Measurements from ENCODE around the gene RANBP17.
"Not testable (repeated sequence)": the region's sequence is repeated elsewhere in the genome, so short reads cannot be mapped to it uniquely, and the experiment has no call there.

The RANBP17 gene

DNA sequence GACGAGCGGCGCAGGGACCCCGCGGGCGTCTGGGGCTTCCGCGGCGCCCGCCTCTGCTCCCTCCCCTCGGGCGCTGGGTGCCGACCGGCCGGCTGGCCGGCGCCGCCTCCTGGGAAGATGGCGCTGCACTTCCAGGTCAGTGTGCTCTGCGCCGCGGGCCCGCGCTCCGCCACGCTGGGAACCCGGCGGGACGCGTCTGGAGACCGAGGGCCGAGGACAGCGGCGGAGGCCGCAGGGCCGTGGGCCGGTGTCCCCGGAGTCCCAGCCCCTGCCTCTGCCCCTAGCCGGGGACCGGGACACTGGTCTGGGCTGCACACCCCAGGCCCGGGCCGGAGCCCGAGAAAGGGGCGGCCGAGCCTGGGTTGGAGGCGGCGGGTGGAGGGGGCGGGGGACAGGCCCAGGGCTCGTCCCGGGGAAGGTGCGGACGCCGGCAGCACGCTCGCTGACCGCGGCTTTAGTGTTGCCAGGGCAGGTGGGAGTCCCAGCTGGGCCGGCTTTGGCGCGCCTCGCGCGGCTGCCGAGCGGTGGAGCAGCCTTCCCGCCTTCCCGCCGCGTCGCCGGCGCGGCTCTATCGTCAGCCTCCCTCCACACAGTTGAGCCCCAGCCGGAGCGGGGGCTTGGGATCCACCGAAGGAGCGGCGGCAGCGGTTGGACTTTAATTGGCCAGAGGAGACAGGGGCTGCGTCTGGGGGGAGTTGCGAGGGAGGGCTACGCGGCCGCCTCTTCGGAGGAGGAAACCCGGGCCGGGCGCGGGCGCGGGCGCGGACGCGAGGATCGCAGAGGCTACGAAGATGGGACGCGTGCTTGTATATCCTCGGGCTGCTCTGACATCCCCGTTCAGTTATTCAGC is at the start of gene RANBP17:
RANBP17 (plus strand) TSS at position 102 of the 850 bp plus-strand sequence.
- no peak for DNase-seq (ENCODE audit: low read depth)

DNA sequence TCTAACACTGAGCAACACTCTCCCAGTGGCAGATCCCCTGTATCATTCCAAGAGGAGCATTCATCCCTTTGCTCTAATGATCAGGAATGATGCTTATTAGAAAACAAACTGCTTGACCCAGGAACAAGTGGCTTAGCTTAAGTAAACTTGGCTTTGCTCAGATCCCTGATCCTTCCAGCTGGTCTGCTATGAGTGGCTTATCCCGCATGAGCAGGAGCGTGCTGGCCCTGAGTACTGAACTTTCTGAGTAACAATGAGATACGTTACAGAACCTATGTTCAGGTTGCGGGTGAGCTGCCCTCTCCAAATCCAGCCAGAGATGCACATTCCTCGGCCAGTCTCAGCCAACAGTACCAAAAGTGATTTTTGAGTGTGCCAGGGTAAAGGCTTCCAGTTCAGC is 48.6 kb upstream of the RANBP17 start:
- DNase-seq (ENCODE audit: low read depth), result no peak

DNA sequence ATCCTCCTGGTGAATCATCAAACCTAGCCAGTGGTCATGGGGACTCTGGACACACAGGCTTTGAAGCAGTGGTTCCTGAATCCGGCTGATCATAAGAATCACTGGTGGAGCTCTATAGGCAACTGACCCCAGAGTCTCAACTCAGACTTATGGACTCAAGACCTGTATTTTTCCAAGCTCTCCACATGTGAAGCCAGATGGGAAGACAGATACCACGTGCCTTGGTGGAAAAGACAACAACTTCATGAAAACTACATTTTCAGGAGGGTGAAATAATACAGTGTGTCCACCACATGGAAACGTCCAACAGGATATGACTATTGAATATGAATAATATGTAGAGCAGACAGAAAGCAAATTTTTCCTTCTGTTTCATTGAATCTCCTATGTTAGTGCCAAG is 44.6 kb upstream of the RANBP17 start:
- no peak for DNase-seq (ENCODE audit: low read depth)

DNA sequence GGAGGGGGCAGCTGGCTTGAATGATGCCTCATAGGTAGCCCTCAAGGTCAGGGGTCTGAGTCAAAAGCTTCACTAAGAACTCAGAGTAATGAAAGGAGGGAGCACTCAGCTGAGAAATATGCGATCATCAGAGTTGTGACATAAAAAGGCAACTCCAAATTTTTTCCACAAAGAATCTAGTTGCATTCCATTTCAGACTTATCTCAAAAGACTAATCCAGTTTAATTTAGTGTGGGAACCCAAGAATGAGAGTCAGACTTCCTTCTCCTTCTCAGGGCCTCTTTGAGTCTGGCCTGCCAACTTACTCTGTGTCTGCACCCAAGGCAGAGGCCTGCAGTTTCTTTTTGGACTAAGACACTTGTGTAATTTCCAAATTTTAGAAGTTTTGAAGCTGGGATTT is 43.6 kb upstream of the RANBP17 start:
- peak; percentile 3 for DNase-seq (ENCODE audit: low read depth)

DNA sequence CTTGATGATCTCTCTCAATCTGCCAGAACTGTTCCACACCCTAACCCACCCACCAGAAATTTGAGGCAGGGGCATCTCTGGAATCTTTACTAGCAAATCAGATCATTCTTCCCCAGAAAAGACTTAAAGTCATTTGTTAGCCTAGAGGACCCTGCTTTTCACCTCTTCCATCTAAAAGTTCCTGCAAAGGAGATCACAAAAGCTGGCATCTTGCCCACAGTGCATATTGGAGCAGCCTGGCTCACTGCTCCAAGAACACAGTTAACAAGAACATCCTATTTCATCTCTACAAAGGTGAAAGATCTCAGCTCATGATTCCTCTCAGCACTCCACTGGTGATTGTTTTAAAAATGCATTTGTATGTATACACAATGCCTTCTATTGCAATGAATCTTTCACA is 42.0 kb upstream of the RANBP17 start:
- no peak for DNase-seq (ENCODE audit: low read depth)

DNA sequence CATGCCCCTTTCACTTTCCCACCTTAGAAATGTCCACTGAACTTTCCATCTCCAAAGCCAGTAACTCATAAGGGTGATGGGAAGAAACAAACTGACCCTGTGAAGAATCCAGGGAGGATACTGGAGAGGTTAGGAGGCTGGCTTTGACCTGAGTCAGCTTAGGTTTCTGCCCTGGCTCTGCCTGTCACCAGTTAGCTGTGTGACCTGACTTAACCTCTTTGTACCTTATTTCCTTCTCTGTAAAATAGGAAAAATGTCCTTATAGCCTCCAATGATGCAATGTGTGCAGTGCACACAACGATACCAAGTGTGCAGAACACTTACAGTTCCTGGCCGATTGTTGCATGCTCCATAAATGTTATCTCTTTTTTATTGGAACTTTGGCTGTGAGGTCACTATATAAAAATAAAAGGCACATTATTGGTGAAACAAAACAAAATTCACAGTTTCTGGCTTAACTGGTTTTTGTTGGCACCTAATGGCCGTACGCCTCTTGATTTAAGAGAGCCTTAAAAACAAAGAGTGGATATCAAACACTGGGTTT is 40.5 kb upstream of the RANBP17 start:
- no peak for DNase-seq (ENCODE audit: low read depth)

DNA sequence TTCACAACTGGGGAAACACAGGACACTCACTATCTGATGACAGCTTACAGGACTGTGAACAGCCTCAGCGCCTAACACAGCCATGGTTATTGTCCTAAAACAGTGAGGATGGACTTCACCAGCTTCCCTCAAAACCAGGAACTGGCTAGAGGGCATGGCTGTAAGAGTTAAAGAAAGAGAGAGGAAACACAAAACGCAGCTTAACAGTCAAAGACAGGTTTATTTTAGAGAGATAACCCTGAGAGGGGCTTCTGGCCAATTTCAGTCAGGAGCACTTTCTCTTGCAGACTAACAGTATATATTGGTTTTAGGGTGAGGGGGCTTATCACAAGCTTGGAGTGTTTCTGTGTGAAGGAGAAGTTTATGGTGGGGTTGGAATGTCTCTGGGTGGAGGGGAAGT is 35.7 kb upstream of the RANBP17 start:
- DNase-seq (ENCODE audit: low read depth), result no peak

DNA sequence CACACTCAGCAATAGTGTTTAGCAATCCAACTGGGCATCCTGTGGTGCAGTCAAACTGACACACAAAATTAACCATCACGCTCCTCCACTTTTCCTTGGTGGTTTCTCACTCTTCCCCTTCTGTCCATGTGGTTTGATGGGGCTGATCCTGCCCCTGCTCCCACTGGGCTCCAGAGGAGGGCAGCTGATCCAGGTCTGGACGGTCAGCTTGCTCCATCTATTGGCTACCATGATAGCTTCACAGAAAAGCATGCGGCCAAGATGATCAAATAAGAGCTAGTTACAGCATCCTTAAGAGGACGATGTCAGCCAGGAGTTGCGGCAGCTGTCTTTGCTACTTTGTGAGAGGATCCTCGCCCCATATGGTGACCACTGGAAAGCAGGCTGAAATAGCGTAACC is 29.6 kb upstream of the RANBP17 start:
- no peak for DNase-seq (ENCODE audit: low read depth)

DNA sequence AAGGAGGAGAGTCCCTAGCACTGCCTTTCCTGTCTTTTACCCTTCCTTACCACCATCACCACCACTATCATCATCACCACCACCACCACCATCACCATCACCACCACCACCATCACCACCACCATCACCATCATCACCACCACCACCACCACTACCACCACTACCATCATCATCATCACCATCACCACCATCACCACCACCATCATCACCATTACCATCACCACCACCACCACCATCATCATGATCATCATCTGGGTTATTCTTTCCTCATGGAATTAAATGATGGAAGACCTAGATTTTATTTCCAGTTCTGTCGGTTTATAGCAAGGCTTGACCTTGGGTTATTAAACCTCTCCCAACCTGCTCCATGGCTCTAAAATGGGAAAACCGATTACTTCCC is 27.8 kb upstream of the RANBP17 start:
- not testable (repeated sequence) for DNase-seq (ENCODE audit: low read depth)

DNA sequence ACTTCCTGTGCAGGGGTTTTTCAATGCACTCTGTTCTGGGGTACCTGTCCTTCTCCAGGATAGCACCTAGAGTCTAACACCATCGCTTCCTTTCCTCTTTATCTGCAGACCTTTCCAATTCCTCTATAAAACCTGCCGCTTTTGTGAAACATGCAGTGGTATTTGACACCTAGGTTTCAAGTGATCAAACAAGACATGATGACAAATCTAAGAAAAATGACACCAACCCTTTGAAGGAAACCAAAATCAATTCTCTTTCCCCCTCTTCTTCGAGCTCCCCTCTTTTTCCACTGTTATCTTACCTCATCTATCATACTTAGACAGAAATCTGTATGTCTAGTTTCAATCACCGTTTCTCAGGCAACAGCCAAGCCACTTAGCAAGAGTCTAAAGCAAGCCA is 25.6 kb upstream of the RANBP17 start:
- no peak for DNase-seq (ENCODE audit: low read depth)

DNA sequence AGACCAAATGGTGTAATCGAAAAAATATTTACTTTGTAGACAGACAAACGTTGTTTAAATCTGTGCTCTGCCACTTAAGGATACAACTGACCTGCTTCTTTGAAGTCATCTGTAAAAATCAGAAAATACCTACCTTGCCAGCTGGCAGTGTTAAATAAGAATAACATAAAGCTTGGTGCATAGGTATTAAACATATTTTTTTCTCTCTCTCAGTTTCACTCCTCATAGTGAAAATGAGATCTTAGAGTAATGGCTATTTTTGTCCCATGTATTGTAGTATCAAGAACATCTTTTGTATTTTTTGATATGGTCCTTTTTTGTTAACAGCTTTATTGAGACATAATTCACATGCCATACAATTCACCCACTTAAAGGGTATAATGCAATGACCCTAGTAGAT is 17.9 kb upstream of the RANBP17 start:
- DNase-seq (ENCODE audit: low read depth), result no peak

DNA sequence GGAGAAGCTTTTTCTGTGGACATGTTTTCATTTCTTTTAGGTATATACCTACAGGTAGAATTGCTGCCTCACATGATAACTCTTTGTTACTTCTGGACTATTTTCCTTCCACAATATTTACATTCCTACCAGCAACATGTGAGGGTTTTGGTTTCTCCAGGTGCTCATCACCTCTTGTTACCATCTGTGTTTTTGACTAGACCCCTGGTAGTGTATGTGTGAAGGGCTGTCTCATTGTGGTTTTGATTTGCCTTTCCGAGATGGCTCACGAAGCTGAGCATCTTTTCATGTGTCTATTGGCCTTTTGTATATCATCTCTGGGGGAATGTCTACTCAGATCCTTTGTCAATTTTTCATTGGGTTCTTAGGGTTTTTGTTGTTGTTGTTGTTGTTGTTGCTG is 17.2 kb upstream of the RANBP17 start:
- no peak for DNase-seq (ENCODE audit: low read depth)

DNA sequence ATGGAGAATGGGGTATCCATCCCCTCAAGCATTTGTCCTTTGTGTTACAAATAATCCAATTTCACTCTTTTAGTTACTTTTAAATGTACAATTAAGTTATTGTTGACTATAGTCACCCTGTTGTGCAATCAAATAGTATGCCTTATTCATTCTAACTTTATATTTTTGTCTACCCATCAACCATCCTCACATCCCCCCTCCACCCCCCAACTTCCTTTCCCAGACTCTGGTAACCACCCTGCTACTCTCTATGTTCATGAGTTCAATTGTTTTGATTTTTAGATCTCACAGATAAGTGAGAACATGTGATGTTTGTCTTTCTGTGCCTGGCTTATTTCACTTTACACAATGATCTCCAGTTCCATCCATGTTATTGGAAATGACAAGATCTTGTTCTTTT is 15.4 kb upstream of the RANBP17 start:
- DNase-seq (ENCODE audit: low read depth), result no peak

DNA sequence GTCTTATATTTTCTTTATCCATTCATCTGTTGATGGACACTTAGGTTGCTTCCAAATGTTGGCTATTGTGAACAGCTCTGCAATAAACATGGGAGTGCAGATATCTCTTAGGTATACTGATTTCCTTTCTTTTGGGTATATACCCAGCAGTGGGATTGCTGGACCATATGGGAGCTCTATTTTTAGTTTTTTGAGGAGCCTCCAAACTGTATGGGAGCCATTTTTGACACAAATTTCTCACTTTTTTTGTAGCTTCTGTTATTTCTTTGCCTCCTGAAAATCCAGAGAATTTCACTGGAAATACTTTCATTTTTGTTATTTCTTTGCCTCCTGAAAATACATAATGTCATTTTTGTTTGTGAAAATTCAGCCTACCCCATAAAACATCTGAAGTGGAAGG is 15.0 kb upstream of the RANBP17 start:
- DNase-seq (ENCODE audit: low read depth), result no peak

DNA sequence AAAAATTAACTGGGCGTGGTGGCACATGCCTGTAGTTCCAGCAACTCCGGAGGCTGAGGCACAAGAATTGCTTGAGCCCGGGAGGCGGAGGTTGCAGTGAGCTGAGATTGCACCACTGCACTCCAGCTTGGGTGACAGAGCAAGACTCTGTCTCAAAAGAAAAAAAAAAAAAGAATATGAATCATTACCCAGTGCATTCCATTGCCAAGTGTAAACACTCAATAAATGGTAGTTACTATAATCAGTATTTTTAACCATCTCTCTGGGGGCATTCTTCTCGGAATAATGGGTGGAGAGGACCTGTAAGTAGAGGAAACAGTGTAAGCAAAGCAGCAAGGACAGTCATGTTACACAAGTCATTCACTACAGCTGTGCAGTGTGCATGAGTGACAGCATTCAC is 13.8 kb upstream of the RANBP17 start:
- no peak for DNase-seq (ENCODE audit: low read depth)

DNA sequence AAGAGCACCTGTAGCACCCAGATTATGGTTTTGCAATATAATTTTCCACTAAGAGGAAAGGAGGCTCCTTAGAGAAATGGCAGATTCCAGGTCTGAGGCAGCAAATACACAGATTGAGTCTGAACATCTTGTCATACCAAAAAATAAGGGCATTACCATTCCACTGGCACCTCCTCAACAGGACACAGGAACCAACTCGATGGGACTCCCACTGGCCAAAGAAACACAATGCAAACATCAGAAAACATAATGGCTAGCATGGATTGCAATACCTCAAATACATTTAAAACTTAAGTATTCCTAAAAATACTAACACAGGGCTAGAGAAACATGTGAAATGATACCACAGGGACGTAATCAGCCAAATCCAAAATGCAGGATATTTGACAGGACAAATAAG is 12.4 kb upstream of the RANBP17 start:
- DNase-seq (ENCODE audit: low read depth), result no peak

DNA sequence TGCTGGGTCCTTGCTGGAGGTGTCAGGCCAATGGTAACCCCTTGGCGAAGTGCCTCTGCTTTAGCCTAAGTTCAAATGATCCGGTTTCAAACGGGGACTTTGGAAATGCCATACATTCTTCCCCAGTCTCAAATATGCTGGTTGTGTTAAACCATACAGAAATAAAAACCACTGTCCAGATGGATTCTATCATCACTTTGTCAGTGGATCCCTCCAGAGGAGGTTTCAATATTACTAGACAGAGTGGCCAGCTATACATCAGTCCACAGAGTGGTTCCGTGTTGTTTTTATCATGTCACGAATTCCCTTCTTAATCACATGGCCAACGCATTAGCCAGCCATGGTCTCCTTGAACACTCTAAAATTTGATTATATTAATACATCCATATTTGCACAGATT is 7.3 kb upstream of the RANBP17 start:
- no peak for DNase-seq (ENCODE audit: low read depth)

DNA sequence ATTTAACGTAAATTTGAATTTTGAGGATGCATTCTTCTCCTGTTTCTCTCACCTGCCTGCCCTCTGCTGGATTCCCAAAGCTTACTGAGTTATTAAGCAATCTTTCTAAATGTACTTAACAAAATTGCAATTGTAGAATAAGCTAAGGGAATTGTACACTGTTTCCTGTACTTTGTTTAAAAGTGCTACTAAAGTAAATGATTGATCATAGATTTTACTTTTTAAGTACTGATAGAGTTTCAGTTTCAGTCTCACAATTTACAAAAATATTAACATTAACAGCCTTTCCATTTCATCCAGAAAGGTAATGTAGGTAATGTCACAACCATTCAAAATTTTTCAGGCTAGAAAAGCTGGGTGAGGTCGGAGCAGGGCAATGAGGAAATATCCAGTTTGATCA is 4.8 kb upstream of the RANBP17 start:
- DNase-seq (ENCODE audit: low read depth), result no peak

DNA sequence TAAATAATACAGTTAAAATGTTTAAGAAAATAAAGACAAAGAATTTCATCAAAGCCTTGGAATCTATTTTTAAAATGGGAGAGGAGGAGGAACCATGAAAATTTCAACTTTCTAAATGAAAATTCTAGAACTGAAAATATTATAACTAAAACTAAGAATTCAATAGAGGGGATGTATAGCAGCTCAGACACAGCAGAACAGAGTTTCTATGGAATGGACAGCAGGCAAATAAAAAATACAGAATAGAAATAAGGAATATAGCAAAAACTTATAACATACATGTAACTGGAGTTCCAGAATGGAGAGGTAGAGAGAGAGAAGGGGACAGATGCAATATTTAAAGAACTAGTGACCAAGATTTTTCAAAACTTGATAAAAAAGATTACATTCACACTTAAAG is 1.4 kb upstream of the RANBP17 start:
- DNase-seq (ENCODE audit: low read depth), result no peak

DNA sequence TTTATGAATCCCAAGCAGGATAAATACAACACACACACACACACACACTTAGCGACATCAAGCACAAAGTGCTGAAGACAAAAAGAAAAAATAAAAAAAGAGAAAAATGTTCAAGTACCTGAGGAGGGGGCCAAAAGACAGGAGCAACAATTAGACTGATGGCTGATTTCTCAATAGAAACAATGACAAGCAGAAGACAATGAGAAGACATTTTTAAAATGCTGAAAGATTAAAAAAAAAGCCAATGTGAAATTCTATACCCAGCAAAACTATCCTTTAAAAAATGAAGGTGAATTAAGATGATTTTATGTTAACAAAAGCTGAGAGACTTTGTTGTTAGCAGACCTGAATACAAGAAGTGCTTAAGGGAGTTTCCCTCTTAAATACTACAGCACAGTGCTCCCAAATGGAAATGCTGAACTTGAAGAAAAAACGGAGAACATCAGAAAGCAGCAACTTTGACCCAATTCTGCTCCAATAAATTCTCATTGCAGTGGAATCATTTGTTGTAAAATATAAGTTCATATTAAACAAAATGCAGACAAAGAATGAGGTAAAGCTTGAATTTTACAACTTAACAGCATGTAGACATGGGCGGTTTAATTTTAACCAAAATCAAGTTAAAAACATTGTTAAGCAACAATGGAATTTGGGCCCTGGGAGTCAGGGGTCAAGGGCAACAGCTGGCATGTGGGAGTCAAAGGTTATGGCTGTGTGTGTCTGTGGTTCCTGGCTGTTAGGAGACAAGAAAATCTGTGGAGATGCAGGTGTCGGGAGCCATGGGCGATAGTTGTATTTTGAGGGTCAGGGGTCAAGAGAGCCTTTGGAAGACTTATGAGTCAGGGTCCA is 776 bp upstream of the RANBP17 start:
- no peak for DNase-seq (ENCODE audit: low read depth)

DNA sequence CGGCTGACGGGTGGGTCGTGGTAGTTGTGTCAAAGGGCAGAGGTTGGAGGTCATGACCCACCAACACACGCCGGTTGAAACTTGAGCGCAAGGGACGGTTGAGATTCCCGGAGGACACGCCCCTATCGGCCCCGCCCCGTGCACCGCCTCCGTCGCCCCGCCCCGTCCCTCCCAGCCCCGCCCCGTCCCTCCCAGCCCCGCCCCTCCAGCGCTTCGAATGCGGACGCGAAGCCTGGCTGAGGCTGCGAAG is 226 bp upstream of the RANBP17 start:
- DNase-seq (ENCODE audit: low read depth), result no peak

DNA sequence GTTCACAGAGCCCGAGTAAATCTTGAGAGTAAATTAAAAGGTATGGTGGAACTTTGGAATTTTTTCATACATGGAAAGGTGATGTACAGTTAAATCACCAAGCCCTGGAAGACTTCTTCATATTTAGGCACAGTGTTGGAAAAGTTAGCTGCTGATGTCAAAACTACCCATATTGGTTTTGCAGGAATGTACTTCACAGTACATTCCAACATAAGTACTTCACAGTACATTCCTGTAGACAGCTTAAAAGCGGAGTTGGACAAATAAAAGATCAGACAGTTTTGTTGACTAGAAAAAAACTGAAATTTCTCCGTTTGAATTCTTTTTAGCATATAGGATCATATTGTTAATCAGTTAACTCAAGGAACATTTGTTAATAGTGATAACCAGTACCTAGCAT is 1.8 kb downstream of the RANBP17 start:
- no peak for DNase-seq (ENCODE audit: low read depth)

DNA sequence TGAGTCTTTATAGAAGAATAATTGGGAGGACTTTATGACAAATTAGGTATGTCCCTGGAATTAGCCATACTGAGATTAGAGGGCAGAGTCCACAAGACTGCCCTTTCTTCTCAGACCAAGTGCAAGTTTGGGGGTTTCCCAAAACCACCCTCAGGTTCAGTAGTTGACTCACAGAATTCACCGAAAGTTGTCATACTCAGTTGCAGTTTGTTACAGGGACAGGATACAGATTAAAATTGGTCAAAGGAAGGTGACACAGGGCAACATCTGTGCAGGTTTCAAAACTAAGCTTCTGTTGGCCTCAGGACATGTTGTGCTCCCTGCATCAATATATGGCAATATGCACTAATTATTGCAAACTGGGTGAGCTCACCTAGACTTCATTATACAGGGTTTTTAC is 3.8 kb downstream of the RANBP17 start:
- no peak for DNase-seq (ENCODE audit: low read depth)

DNA sequence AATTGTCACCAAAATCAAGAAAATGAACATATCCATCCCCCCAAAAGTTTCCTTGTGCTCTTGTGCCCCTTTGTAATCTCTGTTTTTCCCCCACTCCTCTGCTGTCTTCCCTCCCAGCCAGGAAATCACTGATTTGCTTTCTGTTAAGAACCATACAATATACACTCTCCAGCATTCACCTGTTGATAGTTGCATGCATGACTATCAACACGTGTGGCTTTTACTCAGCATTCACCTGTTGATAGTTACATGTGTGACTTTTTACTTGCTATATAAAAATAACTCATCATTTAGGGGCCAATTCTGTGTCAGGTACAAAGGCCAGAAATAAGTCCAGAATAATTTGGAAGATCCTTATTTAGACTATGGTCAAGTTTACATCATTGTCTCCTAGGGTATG is 6.0 kb downstream of the RANBP17 start:
- no peak for DNase-seq (ENCODE audit: low read depth)

All from GM04504 (cell line).